Measurements from ENCODE around the gene GJA4.

Gene GJA4

GRCh38 chr1:34792868-34793727 lies at the start of gene GJA4:
Gene GJA4, plus strand, starts transcription at chr1:34792999. Its CDS starts 1,215 bp downstream, at chr1:34794214.
- Mint-ChIP-seq H3K36me3 (ENCODE audit: insufficient read depth) (no peaks in the 10 kb centered on the region), H3K9me3 (no peaks in the 10 kb centered on the region), H3K4me3 (peak within 1 kb of the TSS; percentile 40), H3K27ac (ENCODE audit: low read depth) (no peak within 1 kb of the TSS), H3K27me3 (peaks cover 54% of the 10 kb centered on the region), H3K4me1 (no peaks in the 10 kb centered on the region)
- ATAC-seq (replicated peaks; ENCODE audit: extremely low read depth, poor library complexity, severe bottlenecking) (no peak), DNase-seq (ENCODE audit: low spot score in 2 of 2) (no peak)

- Mint-ChIP-seq H3K4me3 (no peak overlapping the region), H3K4me1 (no peaks in the 10 kb centered on the region), H3K9me3 (no peaks in the 10 kb centered on the region), H3K27me3 (peaks cover 30% of the 10 kb centered on the region), H3K36me3 (ENCODE audit: insufficient read depth) (no peaks in the 10 kb centered on the region), H3K27ac (ENCODE audit: low read depth) (no peak overlapping the region)
- ATAC-seq (replicated peaks; ENCODE audit: extremely low read depth, poor library complexity, severe bottlenecking) (no peak), DNase-seq (ENCODE audit: low spot score in 2 of 2) (no peak)
Measured at GRCh38 chr1:34743775-34744174, 49.0 kb upstream of the GJA4 start.

- H3K9me3 Mint-ChIP-seq, result no peaks in the 10 kb centered on the region
- no peaks in the 10 kb centered on the region for H3K36me3 Mint-ChIP-seq (ENCODE audit: insufficient read depth)
- no peak for ATAC-seq (replicated peaks; ENCODE audit: extremely low read depth, poor library complexity, severe bottlenecking)
- DNase-seq (ENCODE audit: low spot score in 2 of 2), result no peak
- no peak overlapping the region for H3K27ac Mint-ChIP-seq (ENCODE audit: low read depth)
- H3K4me3 Mint-ChIP-seq, result no peak overlapping the region
- peaks cover 30% of the 10 kb centered on the region for H3K27me3 Mint-ChIP-seq
- H3K4me1 Mint-ChIP-seq, result no peaks in the 10 kb centered on the region
Measured at GRCh38 chr1:34744851-34745250, 47.9 kb upstream of the GJA4 start.

GRCh38 chr1:34745666-34746065 lies 47.1 kb upstream of the GJA4 start:
- ATAC-seq (replicated peaks; ENCODE audit: extremely low read depth, poor library complexity, severe bottlenecking) (no peak), DNase-seq (ENCODE audit: low spot score in 2 of 2) (no peak)
- no peaks in the 10 kb centered on the region for H3K36me3 Mint-ChIP-seq (ENCODE audit: insufficient read depth)
- H3K4me3 Mint-ChIP-seq, result no peak overlapping the region
- H3K27me3 Mint-ChIP-seq, result peaks cover 30% of the 10 kb centered on the region
- no peaks in the 10 kb centered on the region for H3K4me1 Mint-ChIP-seq
- H3K27ac Mint-ChIP-seq (ENCODE audit: low read depth), result no peak overlapping the region
- H3K9me3 Mint-ChIP-seq, result no peaks in the 10 kb centered on the region

- no peak overlapping the region for H3K4me3 Mint-ChIP-seq
- H3K27ac Mint-ChIP-seq (ENCODE audit: low read depth), result no peak overlapping the region
- no peaks in the 10 kb centered on the region for H3K36me3 Mint-ChIP-seq (ENCODE audit: insufficient read depth)
- H3K27me3 Mint-ChIP-seq, result peaks cover 30% of the 10 kb centered on the region
- no peak for DNase-seq (ENCODE audit: low spot score in 2 of 2)
- ATAC-seq (replicated peaks; ENCODE audit: extremely low read depth, poor library complexity, severe bottlenecking), result no peak
- H3K9me3 Mint-ChIP-seq, result no peaks in the 10 kb centered on the region
- no peaks in the 10 kb centered on the region for H3K4me1 Mint-ChIP-seq
Measured at GRCh38 chr1:34746101-34746500, 46.7 kb upstream of the GJA4 start.

GRCh38 chr1:34746785-34747637 lies 45.8 kb upstream of the GJA4 start:
- Mint-ChIP-seq H3K27ac (ENCODE audit: low read depth) (no peak overlapping the region), H3K36me3 (ENCODE audit: insufficient read depth) (no peaks in the 10 kb centered on the region), H3K9me3 (no peaks in the 10 kb centered on the region), H3K4me3 (no peak overlapping the region), H3K27me3 (peaks cover 29% of the 10 kb centered on the region), H3K4me1 (no peaks in the 10 kb centered on the region)
- ATAC-seq (replicated peaks; ENCODE audit: extremely low read depth, poor library complexity, severe bottlenecking) (no peak), DNase-seq (ENCODE audit: low spot score in 2 of 2) (no peak)

GRCh38 chr1:34747638-34747941 lies 45.2 kb upstream of the GJA4 start:
- Mint-ChIP-seq H3K27ac (ENCODE audit: low read depth) (no peak overlapping the region), H3K4me1 (no peaks in the 10 kb centered on the region), H3K9me3 (no peaks in the 10 kb centered on the region), H3K36me3 (ENCODE audit: insufficient read depth) (no peaks in the 10 kb centered on the region), H3K27me3 (peaks cover 23% of the 10 kb centered on the region), H3K4me3 (no peak overlapping the region)
- no peak for DNase-seq (ENCODE audit: low spot score in 2 of 2)
- no peak for ATAC-seq (replicated peaks; ENCODE audit: extremely low read depth, poor library complexity, severe bottlenecking)

- Mint-ChIP-seq H3K36me3 (ENCODE audit: insufficient read depth) (no peaks in the 10 kb centered on the region), H3K4me3 (no peak overlapping the region), H3K9me3 (no peaks in the 10 kb centered on the region), H3K4me1 (no peaks in the 10 kb centered on the region), H3K27ac (ENCODE audit: low read depth) (no peak overlapping the region), H3K27me3 (peaks cover 33% of the 10 kb centered on the region)
- no peak for ATAC-seq (replicated peaks; ENCODE audit: extremely low read depth, poor library complexity, severe bottlenecking)
- no peak for DNase-seq (ENCODE audit: low spot score in 2 of 2)
Measured at GRCh38 chr1:34749992-34750391, 42.8 kb upstream of the GJA4 start.

GRCh38 chr1:34750610-34751009 lies 42.2 kb upstream of the GJA4 start:
- ATAC-seq (replicated peaks; ENCODE audit: extremely low read depth, poor library complexity, severe bottlenecking), result no peak
- Mint-ChIP-seq H3K27ac (ENCODE audit: low read depth) (no peak overlapping the region), H3K9me3 (no peaks in the 10 kb centered on the region), H3K4me1 (no peaks in the 10 kb centered on the region), H3K36me3 (ENCODE audit: insufficient read depth) (no peaks in the 10 kb centered on the region), H3K4me3 (no peak overlapping the region), H3K27me3 (peaks cover 33% of the 10 kb centered on the region)
- no peak for DNase-seq (ENCODE audit: low spot score in 2 of 2)

GRCh38 chr1:34753163-34753562 lies 39.6 kb upstream of the GJA4 start:
- ATAC-seq (replicated peaks; ENCODE audit: extremely low read depth, poor library complexity, severe bottlenecking) (no peak), DNase-seq (ENCODE audit: low spot score in 2 of 2) (no peak)
- H3K9me3 Mint-ChIP-seq, result no peaks in the 10 kb centered on the region
- H3K27ac Mint-ChIP-seq (ENCODE audit: low read depth), result no peak overlapping the region
- no peak overlapping the region for H3K4me3 Mint-ChIP-seq
- no peaks in the 10 kb centered on the region for H3K36me3 Mint-ChIP-seq (ENCODE audit: insufficient read depth)
- H3K27me3 Mint-ChIP-seq, result peaks cover 24% of the 10 kb centered on the region
- no peaks in the 10 kb centered on the region for H3K4me1 Mint-ChIP-seq

GRCh38 chr1:34754964-34755637 lies 37.7 kb upstream of the GJA4 start, which contains the start of gene GJB5:
Gene GJB5, plus strand, starts transcription at chr1:34755047. Its CDS starts 2,284 bp downstream, at chr1:34757331.
- no peak for DNase-seq (ENCODE audit: low spot score in 2 of 2)
- no peaks in the 10 kb centered on the region for H3K9me3 Mint-ChIP-seq

GRCh38 chr1:34755961-34756360 lies 36.8 kb upstream of the GJA4 start:
- H3K4me3 Mint-ChIP-seq, result no peak overlapping the region
- no peaks in the 10 kb centered on the region for H3K36me3 Mint-ChIP-seq (ENCODE audit: insufficient read depth)
- no peaks in the 10 kb centered on the region for H3K9me3 Mint-ChIP-seq
- no peak overlapping the region for H3K27ac Mint-ChIP-seq (ENCODE audit: low read depth)
- H3K27me3 Mint-ChIP-seq, result peaks cover 38% of the 10 kb centered on the region
- no peak for ATAC-seq (replicated peaks; ENCODE audit: extremely low read depth, poor library complexity, severe bottlenecking)
- H3K4me1 Mint-ChIP-seq, result no peaks in the 10 kb centered on the region
- DNase-seq (ENCODE audit: low spot score in 2 of 2), result no peak

More at GRCh38 chr1:34754964-34755637, 37.7 kb upstream of the GJA4 start, which contains the start of gene GJB5:
- ATAC-seq (replicated peaks; ENCODE audit: extremely low read depth, poor library complexity, severe bottlenecking), result no peak
- H3K4me1 Mint-ChIP-seq, result no peaks in the 10 kb centered on the region
- peaks cover 37% of the 10 kb centered on the region for H3K27me3 Mint-ChIP-seq
- no peaks in the 10 kb centered on the region for H3K36me3 Mint-ChIP-seq (ENCODE audit: insufficient read depth)
- H3K4me3 Mint-ChIP-seq, result no peak within 1 kb of the TSS
- no peak within 1 kb of the TSS for H3K27ac Mint-ChIP-seq (ENCODE audit: low read depth)

All from central memory CD8-positive, alpha-beta T cell (primary cell).